Right atrium auricular region (tissue), 2 donors: ENCODE measurements around the gene DLG3. TPM values are rescaled to one million over a fixed set of nuclear protein-coding genes. Genes with fewer than 3 reads are reported as not detected.
A peak's percentile ranks its signal among the peaks of the same experiment; 100 is the strongest.

ENCODE experiments used
- DNase-seq: peaks from one replicate; pipeline ENCODE4 v3.0.0-alpha.2; 2019; ENCODE audit warnings: low spot score
- H3K27ac ChIP-seq, 2 donors: fragments of 200-600 bp; sonication (generic); 1 replicate in 1 of 2; 2 replicates in 1 of 2; pipeline ENCODE4 v1.5.1; 2016 to 2019
- H3K27me3 ChIP-seq, 2 donors: fragments of 200-600 bp; sonication (generic); one replicate each; pipeline versions ENCODE4 v1.5.1 to v1.6.0; 2017 to 2019
- H3K36me3 ChIP-seq: fragments of 200-600 bp; sonication (generic); one replicate; pipeline ENCODE4 v1.5.1; 2016
- H3K4me1 ChIP-seq, 2 donors: fragments of 200-600 bp; sonication (generic); one replicate each; pipeline versions ENCODE4 v1.5.1 to v1.6.0; 2017 to 2019
- H3K4me3 ChIP-seq, 2 donors: fragments of 200-600 bp; sonication (generic); 1 replicate in 1 of 2; 2 replicates in 1 of 2; pipeline ENCODE4 v1.5.1; 2017 to 2019; ENCODE audit warnings: mild to moderate bottlenecking in 1 of 2, moderate library complexity in 1 of 2
- H3K9me3 ChIP-seq, 2 donors: fragments of 200-600 bp; sonication (generic); one replicate each; pipeline ENCODE4 v1.5.1; 2019
- CTCF ChIP-seq, 2 donors: fragments of 200-600 bp; sonication (generic); IDR thresholded peaks; one replicate each; pipeline ENCODE4 v1.5.1; 2019; ENCODE audit warnings: antibody characterized with exemption in 2 of 2
- total RNA-seq, 2 donors: library from RNA; depleted of rRNA; stranded (reverse); fragments of >200 nt; gene quantifications; one replicate each; pipeline ENCODE4 v1.1.0, GENCODE V29; 2016

The DLG3 gene
- total RNA-seq, 2 donors from 2014 or later: 8.8 to 34.6 TPM

- no peaks in the 10 kb centered on the region for H3K36me3 ChIP-seq
- TF ChIP-seq CTCF (IDR thresholded peaks at IDR 0.05): no peak
- no peak for DNase-seq
- no peaks in the 10 kb centered on the region for H3K9me3 ChIP-seq
- peak overlapping the region in 1 of 2 donors; percentile 91 for H3K27ac ChIP-seq
- peaks cover 0 to 8% of the 10 kb centered on the region in 2 donors for H3K4me1 ChIP-seq
- H3K27me3 ChIP-seq: no peaks in the 10 kb centered on the region
- H3K4me3 ChIP-seq: peak overlapping the region; percentile 50 to 56
Measured at GRCh38 chrX:70456256-70456655, 11.6 kb downstream of the DLG3 start.

DNA sequence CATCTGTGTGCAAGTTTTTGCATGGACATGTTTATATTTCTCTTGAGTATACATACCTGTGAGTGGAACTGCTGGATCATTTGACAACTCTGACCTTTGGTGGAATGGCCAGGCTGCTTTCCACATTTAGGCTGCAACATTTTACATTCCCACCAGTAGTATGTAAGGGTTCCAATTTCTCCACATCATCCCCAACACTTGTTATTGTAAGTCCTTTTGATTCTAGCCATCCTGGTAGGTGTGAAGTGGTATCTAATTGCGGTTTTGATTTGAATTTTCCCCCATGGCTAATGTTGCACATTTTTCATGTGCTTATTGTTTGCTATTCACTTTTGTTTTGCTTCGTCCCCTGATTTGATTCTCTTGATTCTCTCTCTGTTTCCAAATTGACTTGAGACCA is 16.4 kb downstream of the DLG3 start:
- TF ChIP-seq CTCF (IDR thresholded peaks at IDR 0.05): no peak
- H3K4me3 ChIP-seq: no peak overlapping the region
- DNase-seq: no peak
- H3K36me3 ChIP-seq: no peaks in the 10 kb centered on the region
- H3K27ac ChIP-seq: no peak overlapping the region
- H3K27me3 ChIP-seq: no peaks in the 10 kb centered on the region
- no peaks in the 10 kb centered on the region for H3K9me3 ChIP-seq
- no peaks in the 10 kb centered on the region for H3K4me1 ChIP-seq

- TF ChIP-seq CTCF (IDR thresholded peaks at IDR 0.05): no peak
- no peaks in the 10 kb centered on the region for H3K36me3 ChIP-seq
- no peak for DNase-seq
- H3K27ac ChIP-seq: no peak overlapping the region
- H3K4me1 ChIP-seq: no peaks in the 10 kb centered on the region
- H3K4me3 ChIP-seq: no peak overlapping the region
- H3K27me3 ChIP-seq: no peaks in the 10 kb centered on the region
- no peaks in the 10 kb centered on the region for H3K9me3 ChIP-seq
Measured at GRCh38 chrX:70464051-70464450, 19.4 kb downstream of the DLG3 start.

DNA sequence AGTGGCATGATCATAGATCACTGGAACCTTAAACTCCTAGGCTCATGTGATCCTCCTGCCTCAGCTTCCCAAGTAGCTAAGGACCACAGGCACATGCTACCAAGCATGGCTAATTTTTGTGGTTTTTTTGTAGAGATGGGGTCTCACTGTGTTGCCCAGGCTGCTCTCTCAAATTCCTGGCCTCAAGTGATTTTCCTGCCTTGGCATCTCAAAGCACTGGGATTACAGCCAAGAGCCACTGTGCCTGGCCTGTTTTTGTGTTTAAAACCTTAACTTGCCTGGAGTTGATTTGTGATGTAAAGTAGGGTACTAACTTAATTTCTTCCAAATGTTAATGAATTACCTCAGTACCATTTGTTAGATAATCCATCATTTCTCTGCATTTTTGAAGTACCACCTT is 22.3 kb downstream of the DLG3 start:
- no peaks in the 10 kb centered on the region for H3K36me3 ChIP-seq
- no peaks in the 10 kb centered on the region for H3K27me3 ChIP-seq
- H3K27ac ChIP-seq: no peak overlapping the region
- H3K4me3 ChIP-seq: no peak overlapping the region
- H3K9me3 ChIP-seq: no peaks in the 10 kb centered on the region
- H3K4me1 ChIP-seq: no peaks in the 10 kb centered on the region
- no peak for DNase-seq
- TF ChIP-seq CTCF (IDR thresholded peaks at IDR 0.05): no peak

GRCh38 chrX:70468709-70469108 is 24.1 kb downstream of the DLG3 start:
- Histone ChIP-seq H3K9me3 (no peaks in the 10 kb centered on the region), H3K36me3 (no peaks in the 10 kb centered on the region), H3K4me3 (no peak overlapping the region), H3K4me1 (no peaks in the 10 kb centered on the region), H3K27me3 (no peaks in the 10 kb centered on the region), H3K27ac (no peak overlapping the region)
- DNase-seq: no peak
- TF ChIP-seq CTCF (IDR thresholded peaks at IDR 0.05): no peak

- Histone ChIP-seq H3K27me3 (no peaks in the 10 kb centered on the region), H3K27ac (no peak overlapping the region), H3K9me3 (no peaks in the 10 kb centered on the region), H3K4me3 (no peak overlapping the region), H3K4me1 (no peaks in the 10 kb centered on the region), H3K36me3 (no peaks in the 10 kb centered on the region)
- no peak for TF ChIP-seq CTCF (IDR thresholded peaks at IDR 0.05)
- DNase-seq: no peak
Measured at GRCh38 chrX:70470850-70471289, 26.2 kb downstream of the DLG3 start.
